NCI-H345 (cell line): Measurements from ENCODE around the gene PIP5K1A.
"Not testable (repeated sequence)": the region's sequence is repeated elsewhere in the genome, so short reads cannot be mapped to it uniquely, and the experiment has no call there.

Experiments
- DNase-seq: peaks from one replicate; lab custom pipeline; 2025; lab: John Stamatoyannopoulos, UW

Gene PIP5K1A

DNA sequence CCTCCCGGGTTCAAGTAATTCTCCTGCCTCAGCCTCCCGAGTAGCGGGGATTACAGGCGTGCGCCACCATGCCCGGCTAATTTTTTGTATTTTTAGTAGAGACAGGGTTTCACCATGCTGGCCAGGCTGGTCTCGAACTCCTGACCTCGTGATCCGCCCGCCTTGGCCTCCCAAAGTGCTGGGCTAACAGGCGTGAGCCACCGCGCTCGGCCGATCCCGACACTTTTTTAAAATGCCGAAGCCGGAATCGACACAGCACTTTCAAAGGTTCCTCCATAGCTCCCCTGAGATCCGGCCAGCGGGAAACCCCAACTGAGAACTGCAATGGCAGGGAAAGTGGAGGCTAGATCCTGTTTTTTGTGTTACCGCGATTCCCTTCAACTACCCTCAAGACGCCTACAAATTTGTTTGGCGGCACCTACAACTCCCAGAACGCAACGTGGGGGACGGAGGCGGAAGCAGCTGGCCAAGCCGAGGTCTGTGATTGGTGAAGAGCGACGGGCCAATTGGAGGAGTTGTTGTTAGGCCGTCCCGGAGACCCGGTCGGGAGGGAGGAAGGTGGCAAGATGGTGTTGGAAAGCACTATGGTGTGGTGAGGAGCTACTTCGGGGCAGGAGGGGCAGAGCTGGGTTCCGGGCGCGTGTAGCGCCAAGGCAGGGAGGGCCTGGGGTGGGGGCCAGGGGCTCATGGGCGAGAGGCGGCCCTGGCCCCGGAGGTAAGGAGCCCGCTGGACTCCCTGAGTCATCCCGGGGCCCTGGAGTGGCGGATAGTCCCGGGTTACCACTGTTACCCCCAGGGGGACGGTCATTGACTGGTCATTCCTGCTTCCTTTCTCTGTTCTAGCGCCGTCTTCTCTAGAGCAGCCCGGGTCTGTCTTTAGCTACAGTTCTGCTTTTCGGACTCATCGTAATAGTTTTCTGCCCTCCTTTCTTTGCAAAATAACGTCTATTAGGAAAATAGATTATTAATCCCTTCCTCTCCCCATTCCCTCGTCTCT is 56.2 kb downstream of the PIP5K1A start, which contains the start of gene PSMD4:
PSMD4 (plus strand) TSS at position 518 of the 997 bp plus-strand sequence; CDS start at position 567, 49 bp downstream.
- peak; percentile 100 for DNase-seq

DNA sequence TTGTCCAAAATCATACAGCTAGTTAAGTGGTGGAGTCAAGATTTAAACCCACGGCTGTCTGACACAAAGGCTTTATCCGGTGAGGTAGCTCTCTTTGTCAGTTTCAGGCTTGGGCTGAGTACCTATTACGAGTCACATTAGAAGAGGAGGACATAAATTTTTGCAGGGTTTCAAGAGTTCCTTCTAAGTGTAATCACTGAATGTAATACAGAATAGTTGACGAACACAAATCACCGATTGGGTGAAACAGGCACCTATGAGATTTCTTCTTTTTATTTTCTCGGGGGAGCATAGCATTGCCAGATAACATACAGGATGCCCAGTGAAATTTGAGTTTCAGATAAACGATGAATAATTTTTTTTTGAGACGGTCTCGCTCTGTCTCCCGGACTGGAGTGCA is 57.0 kb downstream of the PIP5K1A start:
- no peak for DNase-seq

DNA sequence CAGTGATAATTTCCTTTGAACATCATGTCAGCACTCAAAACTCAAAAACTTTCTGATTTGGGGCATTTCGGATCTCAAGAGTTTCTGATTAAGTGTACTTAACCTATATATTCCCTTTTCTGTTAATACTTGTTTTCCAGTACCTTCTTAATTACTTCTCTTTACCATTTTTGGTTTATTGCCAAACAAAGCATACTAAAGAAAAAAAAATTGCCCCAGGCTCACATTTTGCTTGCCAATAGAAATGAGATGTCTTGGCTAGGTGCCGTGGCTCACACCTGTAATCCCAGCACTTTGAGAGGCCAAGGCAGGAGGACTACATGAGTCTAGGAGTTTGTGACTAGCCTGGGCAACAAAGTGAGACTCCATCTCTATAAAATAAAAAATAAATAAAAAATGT is 61.0 kb downstream of the PIP5K1A start:
- no peak for DNase-seq

DNA sequence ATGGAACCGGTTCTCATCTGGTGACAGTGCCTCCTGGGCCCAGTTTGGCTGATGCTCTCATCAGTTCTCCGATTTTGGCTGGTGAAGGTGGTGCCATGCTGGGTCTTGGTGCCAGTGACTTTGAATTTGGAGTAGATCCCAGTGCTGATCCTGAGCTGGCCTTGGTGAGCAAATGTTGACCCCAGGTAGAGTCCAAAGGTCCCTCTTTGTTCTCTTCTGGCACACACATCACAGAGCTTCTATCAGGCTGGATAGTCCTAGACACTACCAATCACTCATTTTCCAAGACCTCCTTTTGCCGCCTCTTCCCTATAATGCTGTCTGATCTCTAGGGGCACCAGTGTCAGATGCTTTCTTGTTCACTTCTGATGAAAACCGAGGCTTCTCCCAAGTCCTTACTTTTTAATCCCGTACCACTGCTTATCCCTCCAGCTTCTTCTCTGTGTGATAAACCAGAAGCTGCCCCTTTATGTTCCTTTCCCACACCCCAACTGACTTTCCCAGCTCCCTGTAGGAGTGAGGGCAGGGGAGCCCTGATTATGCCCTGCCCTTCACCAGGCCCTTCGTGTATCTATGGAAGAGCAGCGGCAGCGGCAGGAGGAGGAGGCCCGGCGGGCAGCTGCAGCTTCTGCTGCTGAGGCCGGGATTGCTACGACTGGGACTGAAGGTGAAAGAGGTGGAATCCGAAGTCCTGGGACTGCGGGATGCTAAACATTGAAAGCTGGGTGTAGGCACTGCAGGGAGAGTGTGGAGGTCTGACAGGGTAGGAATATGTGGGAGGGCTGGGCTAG is 67.3 kb downstream of the PIP5K1A start:
- no peak for DNase-seq

DNA sequence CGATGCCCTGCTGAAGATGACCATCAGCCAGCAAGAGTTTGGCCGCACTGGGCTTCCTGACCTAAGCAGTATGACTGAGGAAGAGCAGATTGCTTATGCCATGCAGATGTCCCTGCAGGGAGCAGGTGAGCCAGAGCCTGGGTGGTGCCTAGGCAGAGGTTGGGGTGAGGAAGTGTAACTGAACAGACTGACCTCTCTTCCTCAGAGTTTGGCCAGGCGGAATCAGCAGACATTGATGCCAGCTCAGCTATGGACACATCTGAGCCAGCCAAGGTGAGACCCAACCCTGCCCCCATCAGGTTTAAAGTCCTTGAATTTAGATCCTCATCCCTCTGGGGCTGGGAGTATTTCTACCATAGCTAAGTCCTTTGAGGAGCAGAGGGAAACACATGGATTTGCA is 68.0 kb downstream of the PIP5K1A start:
- DNase-seq = no peak

DNA sequence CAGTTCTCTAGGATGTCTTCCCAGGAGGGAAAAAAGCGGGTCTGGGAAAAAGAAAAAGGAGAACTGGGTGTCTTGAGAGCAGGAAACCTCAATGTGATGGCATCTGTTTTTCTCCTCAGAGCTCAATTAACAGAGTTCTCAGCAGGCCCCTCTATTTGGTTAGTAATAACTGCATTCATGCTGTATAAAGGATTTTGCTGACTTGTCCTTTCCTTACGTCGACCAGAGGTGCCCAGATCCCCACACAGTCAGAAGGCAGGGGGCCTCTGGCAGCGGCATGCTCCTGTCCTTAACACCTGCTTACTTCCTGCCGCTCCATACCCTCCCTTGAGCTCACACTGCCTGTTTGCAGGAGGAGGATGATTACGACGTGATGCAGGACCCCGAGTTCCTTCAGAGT is 68.5 kb downstream of the PIP5K1A start:
- no peak for DNase-seq

DNA sequence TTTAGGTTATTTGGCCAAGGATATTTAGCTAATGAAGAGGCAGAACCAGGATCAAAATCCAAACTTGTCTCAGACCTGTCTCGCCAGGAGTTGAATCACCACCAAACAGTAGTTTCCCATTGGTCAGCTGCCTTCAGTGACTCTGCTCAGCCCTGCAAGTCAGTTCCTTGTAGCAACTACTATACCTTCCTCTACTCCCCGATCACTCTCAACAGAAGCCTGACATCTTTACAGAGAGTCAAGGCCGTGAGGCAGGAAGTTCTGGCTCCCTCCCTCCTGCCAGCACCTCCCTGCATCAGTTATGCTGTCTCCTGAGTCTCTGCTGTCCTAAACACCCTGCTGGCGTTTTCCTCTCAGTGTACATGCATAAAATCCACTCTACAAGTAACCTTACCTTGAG is 69.4 kb downstream of the PIP5K1A start:
- DNase-seq = no peak

DNA sequence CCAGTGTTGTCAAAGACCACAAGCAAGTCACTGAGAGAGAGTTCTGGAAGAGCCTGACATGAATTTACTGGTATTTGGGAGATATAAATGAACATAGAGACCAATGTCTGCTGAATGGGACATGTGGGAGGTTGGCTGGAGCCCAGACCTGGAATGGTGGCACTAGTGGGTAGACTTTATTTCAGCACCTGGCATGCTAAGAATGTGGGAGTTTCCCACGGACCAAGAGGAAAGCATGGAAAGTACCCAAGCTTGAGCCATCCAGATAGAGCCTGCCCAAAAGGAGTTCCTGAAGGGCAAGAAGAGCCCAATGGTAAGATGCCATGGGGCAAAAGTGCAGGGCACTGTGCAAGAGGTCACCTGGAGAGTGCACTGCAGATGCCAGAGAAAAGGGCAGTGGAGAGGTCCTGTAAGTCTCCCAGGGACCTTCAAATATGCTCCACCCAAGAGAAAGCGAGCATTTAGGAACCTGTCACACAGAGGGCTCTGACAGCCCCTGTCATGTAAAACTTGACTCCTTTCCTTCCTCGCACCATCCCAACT is 75.6 kb downstream of the PIP5K1A start:
- no peak for DNase-seq

DNA sequence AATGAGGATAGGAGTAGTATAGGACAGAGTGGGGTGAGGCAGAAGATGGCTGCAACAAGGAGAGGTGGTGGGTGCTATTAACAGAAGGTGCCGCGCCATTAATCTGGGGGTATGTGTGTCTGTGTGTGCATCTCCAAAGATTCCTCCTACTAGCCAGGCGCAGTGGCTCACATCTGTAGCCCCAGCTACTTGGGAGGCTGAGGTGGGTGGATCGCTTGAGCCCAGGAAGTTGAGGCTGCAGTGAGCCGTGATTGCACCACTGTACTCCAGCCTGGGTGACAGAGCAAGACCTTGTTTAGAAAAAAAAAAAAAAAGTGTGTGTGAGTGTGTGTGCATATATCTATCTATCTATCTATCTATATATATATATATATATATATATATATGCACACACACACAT is 77.0 kb downstream of the PIP5K1A start:
- not testable (repeated sequence) for DNase-seq

DNA sequence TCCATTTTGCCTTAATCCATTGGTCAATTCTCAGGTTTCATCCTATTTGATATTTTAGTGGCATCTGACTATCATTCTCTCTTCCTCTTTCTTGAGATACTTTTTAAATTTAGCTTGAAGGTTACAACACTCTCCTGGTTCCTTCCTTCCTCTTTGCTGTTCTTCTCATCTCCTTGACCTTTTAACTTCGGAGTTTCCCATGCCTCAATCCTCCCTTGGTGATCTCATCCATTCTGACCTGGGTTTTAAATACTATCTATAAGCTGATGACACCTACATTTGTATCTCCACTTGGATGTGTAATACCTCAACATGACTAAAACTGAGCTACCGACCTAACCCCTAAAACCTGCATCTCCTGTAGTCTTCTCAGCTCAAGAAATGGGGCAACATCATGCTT is 78.9 kb downstream of the PIP5K1A start:
- DNase-seq = no peak

DNA sequence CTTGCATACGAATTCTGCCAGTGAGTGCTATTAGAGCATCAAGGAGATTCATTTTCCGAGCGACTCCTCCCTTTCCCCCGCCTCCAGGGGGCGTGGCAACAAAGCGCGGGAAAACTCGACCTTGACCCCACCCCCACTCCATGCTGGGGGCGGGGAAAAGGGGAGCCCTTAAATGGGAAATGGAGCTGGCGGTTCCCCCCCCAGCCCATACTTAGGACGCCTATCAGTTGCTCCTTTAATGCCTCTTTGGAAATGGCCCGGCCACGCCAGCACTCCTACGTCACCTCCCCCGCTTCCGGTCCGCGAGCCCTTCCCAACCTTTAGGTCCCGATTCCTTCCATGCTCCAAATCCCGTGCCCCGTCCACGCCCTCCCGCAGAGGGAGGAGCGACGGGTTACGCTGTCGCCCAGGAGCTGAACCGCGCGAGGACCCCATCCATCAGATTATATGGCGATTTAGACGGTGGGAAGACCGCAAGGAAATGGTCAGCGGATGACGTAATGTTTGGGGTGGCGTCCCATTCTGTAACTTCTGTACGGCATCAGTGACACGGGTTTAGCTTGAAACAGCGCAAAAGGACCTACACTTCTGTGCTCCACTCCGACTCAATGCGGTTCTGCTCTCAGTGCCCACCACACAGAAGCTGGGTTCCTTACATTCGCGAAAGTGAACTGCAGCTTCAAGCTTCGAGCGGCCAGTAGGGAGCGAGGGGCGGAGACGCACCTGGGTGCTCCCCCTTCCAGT is 83.0 kb downstream of the PIP5K1A start:
- peak; percentile 100 for DNase-seq

DNA sequence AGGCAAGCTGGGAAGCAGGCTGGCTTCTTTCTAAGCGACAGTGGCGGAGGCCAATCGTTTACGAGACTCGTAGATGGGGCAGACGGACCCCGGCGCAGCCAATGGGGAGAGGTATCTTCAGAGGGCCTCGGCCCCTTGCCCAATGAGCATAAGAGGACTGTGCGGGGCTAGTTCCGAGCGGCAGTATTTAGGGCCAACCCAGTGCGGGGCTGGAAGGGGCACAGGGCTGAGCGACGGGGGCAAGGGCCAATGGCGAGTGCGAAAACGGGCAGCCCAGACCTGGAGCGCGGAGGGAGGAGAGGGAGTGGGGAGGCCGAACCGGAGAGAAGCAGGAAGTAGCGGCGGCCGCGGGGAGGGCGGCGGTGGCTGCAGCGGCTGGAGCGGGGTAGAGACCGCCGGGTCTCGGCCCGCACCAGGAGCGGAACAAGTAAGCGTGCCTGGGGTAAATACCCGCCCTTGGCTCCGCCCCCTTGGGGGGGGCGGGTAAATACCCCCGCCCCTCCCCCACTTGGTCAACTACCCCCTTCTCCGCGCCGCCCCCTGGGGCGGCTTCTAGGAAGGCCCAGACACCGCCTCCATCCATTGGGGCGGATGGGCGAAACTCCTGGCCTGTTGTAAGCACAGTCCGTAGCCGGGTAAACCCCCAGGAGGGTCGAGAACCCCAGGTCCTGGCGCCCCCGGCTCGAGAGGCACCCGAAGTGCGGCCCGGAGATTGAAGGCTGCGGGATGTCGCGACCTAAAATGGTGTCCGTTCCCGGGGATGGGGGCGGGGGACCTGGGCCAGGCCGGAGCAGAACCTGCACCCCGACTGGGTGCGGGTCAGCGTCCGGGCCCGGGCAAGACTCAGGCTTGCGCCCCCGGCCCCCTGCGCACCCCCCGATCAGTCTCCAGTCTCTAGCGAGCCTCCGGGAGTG is 83.9 kb downstream of the PIP5K1A start, which contains the start of gene ZNF687:
ZNF687 (plus strand) TSS at position 331 of the 914 bp plus-strand sequence. CDS start 3,993 bp downstream, outside the sequence.
- peak; percentile 100 for DNase-seq

DNA sequence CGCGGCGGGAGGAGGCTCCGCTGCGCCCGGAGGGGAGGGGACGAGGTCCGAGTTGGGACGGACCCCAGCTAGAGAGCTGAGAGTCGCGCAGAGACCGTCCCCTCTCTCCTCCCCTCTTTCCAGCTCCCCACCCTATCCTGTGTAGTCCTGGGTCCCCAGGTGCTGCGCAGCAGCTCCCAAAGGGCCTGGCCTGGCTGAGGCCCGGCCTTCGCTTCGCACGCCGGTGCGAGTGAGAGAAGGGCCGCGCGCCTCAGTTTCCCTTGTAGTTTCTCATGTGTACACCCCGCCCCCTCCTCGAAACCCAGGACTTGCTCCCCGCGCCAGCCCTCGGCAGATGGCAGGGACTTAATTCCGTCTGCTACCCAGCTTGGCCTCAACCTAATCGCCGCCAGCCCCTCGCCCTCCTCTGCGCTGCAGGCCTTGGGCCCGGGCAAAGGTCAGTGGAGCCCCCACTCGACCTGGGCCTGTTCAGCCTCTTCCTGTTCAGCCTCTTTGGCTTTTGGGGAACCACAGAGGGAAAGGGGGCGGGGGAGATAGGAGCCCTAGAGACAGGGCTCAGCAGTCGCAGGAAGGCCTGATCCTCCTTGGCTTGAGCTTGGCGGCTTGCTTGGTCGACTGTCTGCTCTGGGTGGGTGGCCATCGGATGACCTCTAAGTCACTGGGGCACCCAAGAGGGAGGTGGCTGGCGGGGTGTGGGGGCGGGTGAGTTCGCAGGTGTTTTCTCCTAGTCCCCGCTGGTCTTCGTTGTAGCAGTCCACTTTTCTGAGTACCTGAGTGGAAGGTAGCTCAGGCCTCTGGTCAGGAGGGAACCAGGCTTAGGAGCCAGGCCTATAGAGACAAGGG is 84.8 kb downstream of the PIP5K1A start:
- peak; percentile 62 for DNase-seq

DNA sequence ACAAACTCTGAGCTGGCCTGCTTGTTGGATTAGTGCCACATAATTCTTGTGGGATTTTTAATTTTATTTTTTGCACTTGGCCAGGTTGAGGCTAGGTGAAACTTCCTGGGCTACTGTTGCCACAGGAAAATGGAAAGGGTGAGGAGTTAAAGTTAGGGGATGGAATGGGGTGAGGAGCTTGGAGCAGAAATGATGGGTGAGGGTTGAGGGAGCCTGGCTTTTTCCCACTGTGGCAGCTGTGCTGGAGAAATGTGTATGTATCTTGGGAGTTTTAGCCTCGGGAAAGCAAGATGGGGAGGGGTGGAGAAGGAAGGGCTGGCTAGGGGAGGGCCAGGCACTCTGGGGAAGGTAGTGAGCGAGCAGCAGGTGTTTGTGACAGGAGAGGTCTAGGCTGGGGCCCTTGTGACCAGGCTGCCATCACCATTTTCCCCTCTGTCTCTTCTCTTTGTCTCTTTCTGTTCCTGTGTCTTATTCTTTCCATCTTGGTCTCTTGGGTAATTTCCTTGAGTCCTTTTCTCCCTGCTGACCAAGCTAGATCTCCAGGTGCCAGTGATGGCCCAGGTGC is 85.7 kb downstream of the PIP5K1A start:
- DNase-seq = no peak

DNA sequence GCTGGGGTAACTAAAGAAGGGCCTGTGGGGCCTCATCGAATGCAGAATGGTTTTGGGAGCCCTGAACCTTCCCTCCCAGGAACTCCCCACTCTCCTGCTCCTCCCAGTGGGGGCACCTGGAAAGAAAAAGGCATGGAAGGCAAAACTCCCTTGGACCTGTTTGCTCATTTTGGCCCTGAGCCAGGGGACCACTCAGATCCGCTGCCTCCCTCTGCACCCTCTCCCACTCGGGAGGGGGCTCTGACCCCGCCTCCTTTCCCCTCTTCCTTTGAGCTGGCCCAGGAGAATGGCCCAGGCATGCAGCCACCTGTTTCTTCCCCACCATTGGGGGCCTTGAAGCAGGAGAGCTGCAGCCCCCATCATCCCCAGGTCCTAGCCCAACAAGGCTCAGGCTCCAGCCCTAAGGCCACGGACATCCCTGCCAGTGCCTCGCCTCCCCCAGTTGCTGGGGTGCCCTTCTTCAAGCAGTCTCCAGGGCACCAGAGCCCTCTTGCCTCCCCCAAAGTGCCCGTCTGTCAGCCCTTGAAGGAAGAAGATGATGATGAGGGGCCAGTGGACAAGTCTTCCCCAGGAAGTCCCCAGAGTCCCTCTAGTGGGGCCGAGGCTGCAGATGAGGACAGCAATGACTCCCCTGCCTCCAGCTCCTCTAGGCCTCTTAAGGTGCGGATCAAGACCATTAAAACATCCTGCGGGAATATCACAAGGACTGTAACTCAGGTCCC is 88.4 kb downstream of the PIP5K1A start:
- no peak for DNase-seq

DNA sequence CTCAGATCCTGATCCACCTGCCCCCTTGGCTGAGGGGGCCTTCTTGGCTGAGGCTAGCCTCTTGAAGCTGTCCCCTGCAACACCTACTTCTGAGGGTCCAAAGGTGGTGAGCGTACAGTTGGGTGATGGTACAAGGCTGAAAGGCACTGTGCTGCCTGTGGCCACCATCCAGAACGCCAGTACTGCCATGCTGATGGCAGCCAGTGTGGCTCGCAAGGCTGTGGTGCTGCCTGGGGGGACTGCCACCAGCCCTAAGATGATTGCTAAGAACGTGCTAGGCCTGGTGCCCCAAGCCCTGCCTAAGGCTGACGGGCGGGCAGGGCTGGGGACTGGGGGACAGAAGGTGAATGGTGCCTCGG is 89.0 kb downstream of the PIP5K1A start:
- no peak for DNase-seq

DNA sequence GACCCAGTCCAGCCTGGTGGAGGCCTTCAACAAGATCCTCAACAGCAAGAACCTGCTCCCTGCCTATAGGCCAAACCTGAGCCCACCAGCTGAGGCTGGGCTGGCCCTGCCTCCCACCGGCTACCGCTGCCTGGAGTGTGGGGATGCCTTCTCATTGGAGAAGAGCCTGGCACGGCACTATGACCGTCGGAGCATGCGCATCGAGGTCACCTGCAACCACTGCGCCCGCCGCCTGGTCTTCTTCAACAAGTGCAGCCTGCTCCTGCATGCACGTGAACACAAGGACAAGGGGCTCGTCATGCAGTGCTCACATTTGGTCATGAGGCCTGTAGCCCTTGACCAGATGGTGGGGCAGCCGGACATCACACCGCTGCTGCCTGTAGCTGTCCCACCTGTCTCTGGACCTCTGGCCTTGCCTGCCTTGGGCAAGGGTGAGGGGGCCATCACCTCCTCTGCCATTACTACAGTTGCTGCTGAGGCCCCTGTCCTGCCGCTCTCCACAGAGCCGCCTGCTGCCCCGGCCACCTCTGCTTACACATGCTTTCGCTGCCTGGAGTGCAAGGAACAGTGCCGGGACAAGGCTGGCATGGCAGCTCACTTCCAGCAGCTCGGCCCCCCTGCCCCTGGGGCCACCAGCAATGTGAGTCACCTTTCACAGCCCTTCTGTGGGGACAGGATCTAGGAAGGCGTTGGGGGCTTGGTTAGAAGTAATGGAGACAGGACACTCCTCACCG is 89.6 kb downstream of the PIP5K1A start:
- DNase-seq = no peak

DNA sequence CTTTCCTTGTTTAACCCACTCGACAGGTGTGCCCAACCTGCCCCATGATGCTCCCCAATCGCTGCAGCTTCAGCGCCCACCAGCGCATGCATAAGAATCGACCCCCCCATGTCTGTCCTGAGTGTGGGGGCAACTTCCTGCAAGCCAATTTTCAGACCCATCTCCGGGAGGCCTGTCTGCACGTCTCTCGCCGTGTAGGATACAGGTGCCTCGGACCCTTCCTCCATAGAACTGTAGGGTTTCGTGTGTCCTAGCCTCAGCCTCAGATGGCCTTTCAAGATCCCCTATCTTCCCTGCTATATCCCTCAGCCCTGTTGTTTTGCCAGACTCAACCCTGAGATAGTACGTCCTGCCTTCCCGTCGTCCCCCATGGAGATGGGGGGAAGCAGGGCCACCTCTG is 90.2 kb downstream of the PIP5K1A start:
- DNase-seq = no peak
